Epithelial cell of esophagus (primary cell): ENCODE data around the gene KCTD19.

Experiments
- DNase-seq: peaks from one replicate; pipeline ENCODE4 v3.0.0; 2010; ENCODE audit warnings: low read depth
- H3K4me3 ChIP-seq: 2 replicates; pipeline ENCODE4 v1.5.1; 2011; ENCODE audit warnings: mild to moderate bottlenecking, low read length, control low read depth
- CTCF ChIP-seq: IDR thresholded peaks from 2 replicates; pipeline ENCODE4 v1.5.1; 2011; ENCODE audit warnings: low read depth, mild to moderate bottlenecking, low read length, control low read depth, inconsistent platforms; ENCODE audit not compliant: insufficient read depth; ENCODE audit errors: missing control alignments

KCTD19 gene

GRCh38 chr16:67304020-67304419 is 22.5 kb downstream of the KCTD19 start:
- TF ChIP-seq CTCF = no peak
- H3K4me3 ChIP-seq = no peak overlapping the region
- DNase-seq = no peak

GRCh38 chr16:67302970-67303369 is 23.6 kb downstream of the KCTD19 start:
- H3K4me3 ChIP-seq = no peak overlapping the region
- TF ChIP-seq CTCF = no peak
- no peak for DNase-seq

- DNase-seq = no peak
Measured at GRCh38 chr16:67302076-67302475, 24.5 kb downstream of the KCTD19 start.

GRCh38 chr16:67301080-67301782 is 25.3 kb downstream of the KCTD19 start:
- no peak for DNase-seq
- TF ChIP-seq CTCF = no peak
- no peak overlapping the region for H3K4me3 ChIP-seq

More at GRCh38 chr16:67302076-67302475, 24.5 kb downstream of the KCTD19 start:
- TF ChIP-seq CTCF = no peak
- no peak overlapping the region for H3K4me3 ChIP-seq

GRCh38 chr16:67299269-67299668 is 27.3 kb downstream of the KCTD19 start:
- no peak overlapping the region for H3K4me3 ChIP-seq
- no peak for DNase-seq
- TF ChIP-seq CTCF = no peak

GRCh38 chr16:67298277-67298676 is 28.3 kb downstream of the KCTD19 start:
- no peak for DNase-seq
- TF ChIP-seq CTCF = no peak
- H3K4me3 ChIP-seq = no peak overlapping the region

- no peak for DNase-seq
- no peak overlapping the region for H3K4me3 ChIP-seq
- no peak for TF ChIP-seq CTCF
Measured at GRCh38 chr16:67296420-67296819, 30.1 kb downstream of the KCTD19 start.
